H9 (cell line): Measurements from ENCODE around the gene TMPRSS9. TPM values are rescaled to one million over a fixed set of nuclear protein-coding genes. Genes with fewer than 3 reads are reported as not detected.

ENCODE experiments used
- DNase-seq: peaks from one replicate; pipeline ENCODE4 v3.0.0-alpha.2; 2017
- H2AFZ ChIP-seq: one replicate; pipeline ENCODE4 v1.6.1; 2013; ENCODE audit warnings: mild to moderate bottlenecking, low read length, control low read depth, moderate library complexity
- H2AK5ac ChIP-seq: 2 replicates; pipeline ENCODE4 v1.6.1; 2013; ENCODE audit warnings: low read length, control low read depth, mixed read lengths; ENCODE audit not compliant: insufficient read length
- H2BK120ac ChIP-seq: one replicate; pipeline ENCODE4 v1.6.1; 2013; ENCODE audit warnings: low read depth, mild to moderate bottlenecking, low read length, control low read depth, inconsistent platforms; ENCODE audit not compliant: poor library complexity, severe bottlenecking
- H2BK12ac ChIP-seq: 2 replicates; pipeline ENCODE4 v1.6.1; 2013; ENCODE audit warnings: low read length, control low read depth, mixed read lengths, low read depth; ENCODE audit not compliant: insufficient read length
- H2BK15ac ChIP-seq: 2 replicates; pipeline ENCODE4 v1.6.1; 2013; ENCODE audit warnings: low read depth, low read length, control low read depth
- H2BK20ac ChIP-seq: one replicate; pipeline ENCODE4 v1.6.1; 2013; ENCODE audit warnings: low read depth, mild to moderate bottlenecking, low read length, control low read depth, inconsistent platforms; ENCODE audit not compliant: poor library complexity, severe bottlenecking
- H2BK5ac ChIP-seq: 2 replicates; pipeline ENCODE4 v1.6.1; 2013; ENCODE audit warnings: low read length, control low read depth, mixed read lengths; ENCODE audit not compliant: insufficient read length
- H3K14ac ChIP-seq: 2 replicates; pipeline ENCODE4 v1.6.1; 2013; ENCODE audit warnings: low read length, control low read depth; ENCODE audit not compliant: insufficient read depth
- H3K18ac ChIP-seq: 2 replicates; pipeline ENCODE4 v1.6.1; 2013; ENCODE audit warnings: low read depth, mild to moderate bottlenecking, mixed read lengths, low read length, control low read depth; ENCODE audit not compliant: insufficient read length
- H3K23ac ChIP-seq: 2 replicates; pipeline ENCODE4 v1.6.1; 2013; ENCODE audit warnings: low read length, control low read depth, mixed read lengths, low read depth; ENCODE audit not compliant: insufficient read length
- H3K23me2 ChIP-seq: 2 replicates; pipeline ENCODE4 v1.6.1; 2013; ENCODE audit warnings: low read depth, mild to moderate bottlenecking, mixed read lengths, low read length, control low read depth; ENCODE audit not compliant: insufficient read length, poor library complexity, severe bottlenecking
- H3K27ac ChIP-seq: 2 replicates; pipeline ENCODE4 v1.5.1; 2013; ENCODE audit warnings: low read length, control low read depth, mixed read lengths, low read depth; ENCODE audit not compliant: insufficient read length
- H3K27me3 ChIP-seq: 2 replicates; pipeline ENCODE4 v1.6.1; 2013; ENCODE audit warnings: low read length, control low read depth, inconsistent platforms; ENCODE audit not compliant: insufficient read depth
- H3K4ac ChIP-seq: 2 replicates; pipeline ENCODE4 v1.6.1; 2013; ENCODE audit warnings: low read depth, mild to moderate bottlenecking, control low read depth, inconsistent platforms, low read length, moderate library complexity
- H3K4me1 ChIP-seq: 2 replicates; pipeline ENCODE4 v1.6.1; 2013; ENCODE audit warnings: low read length, control low read depth, inconsistent platforms; ENCODE audit not compliant: insufficient read depth
- H3K4me2 ChIP-seq: 2 replicates; pipeline ENCODE4 v1.6.1; 2013; ENCODE audit warnings: low read length, control low read depth, mixed read lengths; ENCODE audit not compliant: insufficient read length, insufficient read depth
- H3K56ac ChIP-seq: 2 replicates; pipeline ENCODE4 v1.6.1; 2013; ENCODE audit warnings: low read depth, mild to moderate bottlenecking, mixed read lengths, low read length, control low read depth; ENCODE audit not compliant: insufficient read length
- H3K79me1 ChIP-seq: 2 replicates; pipeline ENCODE4 v1.6.1; 2013; ENCODE audit warnings: low read depth, mild to moderate bottlenecking, moderate library complexity, low read length, control low read depth, inconsistent platforms; ENCODE audit not compliant: insufficient read depth, poor library complexity, severe bottlenecking
- H3K79me2 ChIP-seq: 2 replicates; pipeline ENCODE4 v1.6.1; 2013; ENCODE audit warnings: low read length, control low read depth, inconsistent platforms; ENCODE audit not compliant: insufficient read depth
- H3K9ac ChIP-seq: 2 replicates; pipeline ENCODE4 v1.6.1; 2013; ENCODE audit warnings: low read length, control low read depth, mixed read lengths; ENCODE audit not compliant: insufficient read length; ENCODE audit errors: extremely low read depth
- H3K9me3 ChIP-seq: one replicate; pipeline ENCODE4 v1.6.1; 2013; ENCODE audit warnings: low read depth, low read length, inconsistent platforms; ENCODE audit not compliant: control insufficient read depth
- H3T11ph ChIP-seq: one replicate; pipeline ENCODE4 v1.6.1; 2013; ENCODE audit warnings: mild to moderate bottlenecking, low read length, control low read depth, inconsistent platforms
- H4K20me1 ChIP-seq: one replicate; pipeline ENCODE4 v1.6.1; 2013; ENCODE audit not compliant: control insufficient read depth, insufficient read length, insufficient read depth
- H4K5ac ChIP-seq: 2 replicates; pipeline ENCODE4 v1.6.1; 2013; ENCODE audit warnings: low read depth, mild to moderate bottlenecking, mixed read lengths, low read length, control low read depth; ENCODE audit not compliant: insufficient read length
- H4K8ac ChIP-seq: replicated peaks from 2 replicates; pipeline ENCODE4 v1.6.1; 2013; ENCODE audit warnings: low read length, control low read depth, mixed read lengths, low read depth; ENCODE audit not compliant: insufficient read length
- H4K91ac ChIP-seq: 2 replicates; pipeline ENCODE4 v1.6.1; 2013; ENCODE audit warnings: low read depth, mild to moderate bottlenecking, moderate library complexity, mixed read lengths, low read length, control low read depth; ENCODE audit not compliant: insufficient read length
- H3K27ac Mint-ChIP-seq, 3 experiments: 2 replicates in 2 of 3; 3 replicates in 1 of 3; pipeline ENCODE4 v1.8.0; 2020 to 2021; ENCODE audit warnings: mixed read lengths in 3 of 3, mild to moderate bottlenecking in 1 of 3, moderate library complexity in 1 of 3
- H3K27me3 Mint-ChIP-seq: 2 replicates; pipeline ENCODE4 v1.8.0; 2021; ENCODE audit warnings: low read depth, mild to moderate bottlenecking, moderate library complexity, mixed read lengths
- H3K36me3 Mint-ChIP-seq, 3 experiments: 2 replicates in 2 of 3; 3 replicates in 1 of 3; pipeline ENCODE4 v1.8.0; 2020 to 2021; ENCODE audit warnings: low read depth in 3 of 3, mixed read lengths in 3 of 3; ENCODE audit not compliant: insufficient read depth in 1 of 3
- H3K4me1 Mint-ChIP-seq, 2 experiments: 2 replicates each; pipeline ENCODE4 v1.8.0; 2020; ENCODE audit warnings: mixed read lengths in 2 of 2
- H3K4me3 Mint-ChIP-seq, 2 experiments: 2 replicates in 1 of 2; 3 replicates in 1 of 2; pipeline ENCODE4 v1.8.0; 2020 to 2021; ENCODE audit warnings: mild to moderate bottlenecking in 2 of 2, mixed read lengths in 2 of 2, moderate library complexity in 1 of 2
- H3K9me3 Mint-ChIP-seq, 2 experiments: 2 replicates in 1 of 2; 3 replicates in 1 of 2; pipeline ENCODE4 v1.8.0; 2020; ENCODE audit warnings: mild to moderate bottlenecking in 2 of 2, mixed read lengths in 2 of 2, moderate library complexity in 1 of 2
- WGBS: extraction: QIAGEN DNeasy Blood & Tissue Kit; methylation state at CpG from one replicate; pipeline ENCODE4 v1.1.7; 2013; ENCODE audit warnings: missing lambda C conversion rate, low lambda C conversion rate, mixed read lengths; ENCODE audit not compliant: insufficient read length; ENCODE audit errors: extremely low coverage; 5-methylcytosine and 5-hydroxymethylcytosine counted together
- total RNA-seq: library from RNA; stranded (reverse); gene quantifications from 2 replicates; pipeline ENCODE4 v1.2.1, GENCODE V29; 2021
- TF ChIP-seq, protein P1 (sequence below): fragments of 200-600 bp; sonication (generic); conservative IDR thresholded peaks from 3 replicates; pipeline ENCODE4 v1.8.0; 2021; ENCODE audit warnings: antibody characterized with exemption, mild to moderate bottlenecking

The TMPRSS9 gene
- total RNA-seq, 1 experiment from 2014 or later, result 0.24 TPM

DNA sequence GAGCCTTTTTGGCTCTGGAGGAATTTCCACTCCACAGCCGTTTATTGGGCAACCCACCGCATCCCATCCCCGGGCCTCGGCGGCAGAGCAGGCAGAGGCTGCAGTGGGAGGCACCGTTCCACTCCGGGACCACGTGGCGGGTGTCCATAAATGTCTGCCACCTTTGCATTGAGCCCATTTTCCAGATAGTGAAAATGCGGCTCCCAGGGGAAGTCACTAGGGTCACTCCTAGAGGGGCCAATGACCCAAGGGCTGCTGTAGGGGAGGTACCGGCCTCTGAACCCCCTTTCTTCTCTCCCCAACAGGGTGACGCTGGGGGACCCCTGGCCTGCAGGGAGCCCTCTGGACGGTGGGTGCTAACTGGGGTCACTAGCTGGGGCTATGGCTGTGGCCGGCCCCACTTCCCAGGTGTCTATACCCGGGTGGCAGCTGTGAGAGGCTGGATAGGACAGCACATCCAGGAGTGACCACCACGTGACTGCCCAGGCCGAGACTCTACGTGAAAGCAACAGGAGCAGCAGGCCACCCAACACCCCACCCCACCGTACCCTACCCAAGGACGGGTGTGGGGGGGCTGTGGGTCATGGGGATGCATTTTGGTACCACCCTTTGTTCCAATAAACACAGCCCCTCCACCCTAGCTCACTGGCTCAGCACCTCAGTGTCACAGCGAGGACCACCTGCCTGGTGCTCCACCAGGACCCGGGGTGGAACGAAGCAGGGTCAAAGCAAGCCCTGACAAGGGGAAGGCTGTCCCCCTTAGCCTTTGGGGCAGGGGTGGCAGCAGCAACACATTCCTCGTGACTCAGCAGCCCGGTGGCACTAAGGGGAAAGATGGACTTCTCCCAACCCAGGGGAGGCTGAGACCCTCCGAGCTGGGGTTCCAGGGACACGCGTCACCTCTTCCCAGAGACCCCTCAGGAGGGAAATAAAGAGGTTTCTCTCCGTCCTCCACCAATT, 65.8 kb downstream of the TMPRSS9 start:
- Mint-ChIP-seq H3K9me3 (no peaks in the 10 kb centered on the region), H3K4me1 (peaks cover 16 to 26% of the 10 kb centered on the region in 2 experiments), H3K27me3 (peaks cover 2% of the 10 kb centered on the region; the same call in 1 of the 2 replicates), H3K27ac (peak overlapping the region; percentile 7 to 99 (median 70); a peak in 3 of 7 replicates), H3K4me3 (peak overlapping the region; percentile 91 to 93), H3K36me3 (peaks cover 6 to 23% (median 16%) of the 10 kb centered on the region in 3 experiments; a peak in 6 of 7 replicates)
- no peak overlapping the region for H2BK5ac ChIP-seq
- H3K4me2 ChIP-seq, result peak overlapping the region; percentile 60
- WGBS, result no CpG with 5 or more reads among the region's 29 CpGs
- H4K8ac ChIP-seq, result no peak overlapping the region
- no peak overlapping the region for H4K5ac ChIP-seq
- H3K79me2 ChIP-seq, result peaks cover 2% of the 10 kb centered on the region; the same call in 1 of the 2 replicates
- H4K20me1 ChIP-seq, result no peaks in the 10 kb centered on the region
- no peak overlapping the region for H3K23ac ChIP-seq
- DNase-seq, result peak; percentile 39
- no peak overlapping the region for H2BK12ac ChIP-seq
- H3K18ac ChIP-seq, result no peak overlapping the region
- H3K9ac ChIP-seq, result peak overlapping the region; percentile 93
- H2BK15ac ChIP-seq, result no peak overlapping the region
- H3K27ac ChIP-seq, result no peak overlapping the region
- H3K9me3 ChIP-seq, result no peaks in the 10 kb centered on the region
- H2BK120ac ChIP-seq, result no peak overlapping the region
- no peak overlapping the region; the same call in 1 of the 2 replicates for H3K14ac ChIP-seq
- H2AK5ac ChIP-seq, result no peak overlapping the region
- H3K79me1 ChIP-seq, result no peaks in the 10 kb centered on the region
- peaks cover 9% of the 10 kb centered on the region for H3K23me2 ChIP-seq
- H4K91ac ChIP-seq, result no peak overlapping the region
- H2AFZ ChIP-seq, result no peak overlapping the region
- no peaks in the 10 kb centered on the region; the same call in 1 of the 2 replicates for H3K4me1 ChIP-seq
- no peaks in the 10 kb centered on the region for H3K27me3 ChIP-seq
- H2BK20ac ChIP-seq, result no peak overlapping the region
- no peak overlapping the region for H3T11ph ChIP-seq
- no peak overlapping the region for H3K4ac ChIP-seq
- H3K56ac ChIP-seq, result no peak overlapping the region
- TF ChIP-seq, protein P1, sequence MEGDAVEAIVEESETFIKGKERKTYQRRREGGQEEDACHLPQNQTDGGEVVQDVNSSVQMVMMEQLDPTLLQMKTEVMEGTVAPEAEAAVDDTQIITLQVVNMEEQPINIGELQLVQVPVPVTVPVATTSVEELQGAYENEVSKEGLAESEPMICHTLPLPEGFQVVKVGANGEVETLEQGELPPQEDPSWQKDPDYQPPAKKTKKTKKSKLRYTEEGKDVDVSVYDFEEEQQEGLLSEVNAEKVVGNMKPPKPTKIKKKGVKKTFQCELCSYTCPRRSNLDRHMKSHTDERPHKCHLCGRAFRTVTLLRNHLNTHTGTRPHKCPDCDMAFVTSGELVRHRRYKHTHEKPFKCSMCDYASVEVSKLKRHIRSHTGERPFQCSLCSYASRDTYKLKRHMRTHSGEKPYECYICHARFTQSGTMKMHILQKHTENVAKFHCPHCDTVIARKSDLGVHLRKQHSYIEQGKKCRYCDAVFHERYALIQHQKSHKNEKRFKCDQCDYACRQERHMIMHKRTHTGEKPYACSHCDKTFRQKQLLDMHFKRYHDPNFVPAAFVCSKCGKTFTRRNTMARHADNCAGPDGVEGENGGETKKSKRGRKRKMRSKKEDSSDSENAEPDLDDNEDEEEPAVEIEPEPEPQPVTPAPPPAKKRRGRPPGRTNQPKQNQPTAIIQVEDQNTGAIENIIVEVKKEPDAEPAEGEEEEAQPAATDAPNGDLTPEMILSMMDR, result no peak
